ENCODE measurements around the gene PDCD1.

DNA sequence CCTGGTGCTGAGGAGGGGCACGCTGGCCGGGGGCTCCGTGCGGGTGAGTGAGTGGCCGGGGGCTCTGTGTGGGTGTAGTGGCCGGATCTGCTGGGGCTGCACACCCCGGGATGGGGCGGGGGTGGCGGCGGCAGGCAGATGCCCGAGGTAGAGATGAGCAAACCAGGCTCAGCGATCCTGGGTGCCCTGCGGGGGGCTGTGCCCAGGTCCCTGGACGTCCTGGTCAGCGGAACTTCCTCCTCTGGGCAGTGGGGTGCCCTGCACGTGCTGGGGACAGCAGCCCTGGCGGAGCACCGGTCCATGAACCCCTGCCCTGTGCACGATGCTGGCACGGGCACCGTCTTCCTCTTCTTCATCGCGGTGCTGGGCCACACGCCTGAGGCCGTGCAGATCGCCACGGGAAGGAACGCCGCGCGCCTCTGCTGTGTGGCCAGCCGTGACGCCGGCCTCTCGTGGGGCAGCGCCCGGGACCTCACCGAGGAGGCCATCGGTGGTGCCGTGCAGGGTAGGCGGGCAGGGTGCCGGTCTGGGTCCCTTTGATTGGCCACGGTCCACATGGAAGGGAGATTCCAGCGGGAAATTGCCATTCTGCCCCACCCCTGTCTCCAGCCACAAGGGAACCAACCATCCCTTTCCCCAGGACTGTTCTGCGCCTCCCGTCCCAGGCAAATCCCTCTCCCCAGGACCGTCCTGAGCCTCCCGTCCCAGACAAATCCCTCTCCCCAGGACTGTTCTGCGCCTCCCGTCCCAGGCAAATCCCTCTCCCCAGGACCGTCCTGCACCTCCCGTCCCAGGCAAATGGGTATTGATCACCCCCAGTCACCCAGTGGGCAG, 43.8 kb downstream of the PDCD1 start:
- TF ChIP-seq, protein P1, sequence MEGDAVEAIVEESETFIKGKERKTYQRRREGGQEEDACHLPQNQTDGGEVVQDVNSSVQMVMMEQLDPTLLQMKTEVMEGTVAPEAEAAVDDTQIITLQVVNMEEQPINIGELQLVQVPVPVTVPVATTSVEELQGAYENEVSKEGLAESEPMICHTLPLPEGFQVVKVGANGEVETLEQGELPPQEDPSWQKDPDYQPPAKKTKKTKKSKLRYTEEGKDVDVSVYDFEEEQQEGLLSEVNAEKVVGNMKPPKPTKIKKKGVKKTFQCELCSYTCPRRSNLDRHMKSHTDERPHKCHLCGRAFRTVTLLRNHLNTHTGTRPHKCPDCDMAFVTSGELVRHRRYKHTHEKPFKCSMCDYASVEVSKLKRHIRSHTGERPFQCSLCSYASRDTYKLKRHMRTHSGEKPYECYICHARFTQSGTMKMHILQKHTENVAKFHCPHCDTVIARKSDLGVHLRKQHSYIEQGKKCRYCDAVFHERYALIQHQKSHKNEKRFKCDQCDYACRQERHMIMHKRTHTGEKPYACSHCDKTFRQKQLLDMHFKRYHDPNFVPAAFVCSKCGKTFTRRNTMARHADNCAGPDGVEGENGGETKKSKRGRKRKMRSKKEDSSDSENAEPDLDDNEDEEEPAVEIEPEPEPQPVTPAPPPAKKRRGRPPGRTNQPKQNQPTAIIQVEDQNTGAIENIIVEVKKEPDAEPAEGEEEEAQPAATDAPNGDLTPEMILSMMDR (optimal IDR thresholded peaks at IDR 0.05 in 1 of 3, IDR thresholded peaks at IDR 0.05 in 1 of 3, conservative IDR thresholded peaks at IDR 0.05 in 1 of 3; ENCODE audit: extremely low read depth in 1 of 3, insufficient read depth in 2 of 3, low read length in 3 of 3): no peak
- no peak for TF ChIP-seq EZH2 (IDR thresholded peaks at IDR 0.05; ENCODE audit: low read length)

Data from keratinocyte (primary cell).